GM19193 (cell line): ENCODE results near the gene SEPTIN8.
A peak's percentile ranks its signal among the peaks of the same experiment; 100 is the strongest.

Experiments used
- POLR2A ChIP-seq: IDR thresholded peaks from 4 replicates; pipeline ENCODE4 v1.6.1; 2011; ENCODE audit not compliant: insufficient read depth, insufficient read length; ENCODE audit errors: extremely low read depth

Gene SEPTIN8

GRCh38 chr5:132750471-132751230, 26.4 kb downstream of the SEPTIN8 start:
- no peak for TF ChIP-seq POLR2A

GRCh38 chr5:132749506-132749905, 27.5 kb downstream of the SEPTIN8 start:
- TF ChIP-seq POLR2A, result no peak

- no peak for TF ChIP-seq POLR2A
Measured at GRCh38 chr5:132748522-132749000, 28.5 kb downstream of the SEPTIN8 start.

GRCh38 chr5:132747616-132748440, 29.2 kb downstream of the SEPTIN8 start:
- peak; percentile 26 for TF ChIP-seq POLR2A

GRCh38 chr5:132746954-132747615, 30.0 kb downstream of the SEPTIN8 start, which contains the start of gene CCNI2:
Gene CCNI2 (plus strand): TSS chr5:132747426. CDS start chr5:132747496, 70 bp downstream.
- peak; percentile 63 for TF ChIP-seq POLR2A

GRCh38 chr5:132746592-132746953, 30.5 kb downstream of the SEPTIN8 start:
- TF ChIP-seq POLR2A, result no peak

GRCh38 chr5:132744659-132745058, 32.4 kb downstream of the SEPTIN8 start:
- TF ChIP-seq POLR2A, result no peak

GRCh38 chr5:132742626-132743025, 34.4 kb downstream of the SEPTIN8 start:
- TF ChIP-seq POLR2A, result no peak

GRCh38 chr5:132742158-132742557, 34.9 kb downstream of the SEPTIN8 start:
- no peak for TF ChIP-seq POLR2A

GRCh38 chr5:132739232-132739631, 37.8 kb downstream of the SEPTIN8 start:
- no peak for TF ChIP-seq POLR2A

- no peak for TF ChIP-seq POLR2A
Measured at GRCh38 chr5:132737982-132738681, 38.9 kb downstream of the SEPTIN8 start.

GRCh38 chr5:132736853-132737833, 39.9 kb downstream of the SEPTIN8 start, which contains the start of gene KIF3A:
Gene KIF3A (minus strand): TSS chr5:132737546. CDS start chr5:132737419, 127 bp downstream.
- TF ChIP-seq POLR2A, result peak; percentile 75

GRCh38 chr5:132734687-132735086, 42.4 kb downstream of the SEPTIN8 start:
- no peak for TF ChIP-seq POLR2A
